NCI-H524 (cell line): ENCODE data around the gene ASTN1.

Source experiments
- DNase-seq, 2 experiments: peaks; one replicate each; lab custom pipeline; 2025; lab: John Stamatoyannopoulos, UW

ASTN1 gene

DNA sequence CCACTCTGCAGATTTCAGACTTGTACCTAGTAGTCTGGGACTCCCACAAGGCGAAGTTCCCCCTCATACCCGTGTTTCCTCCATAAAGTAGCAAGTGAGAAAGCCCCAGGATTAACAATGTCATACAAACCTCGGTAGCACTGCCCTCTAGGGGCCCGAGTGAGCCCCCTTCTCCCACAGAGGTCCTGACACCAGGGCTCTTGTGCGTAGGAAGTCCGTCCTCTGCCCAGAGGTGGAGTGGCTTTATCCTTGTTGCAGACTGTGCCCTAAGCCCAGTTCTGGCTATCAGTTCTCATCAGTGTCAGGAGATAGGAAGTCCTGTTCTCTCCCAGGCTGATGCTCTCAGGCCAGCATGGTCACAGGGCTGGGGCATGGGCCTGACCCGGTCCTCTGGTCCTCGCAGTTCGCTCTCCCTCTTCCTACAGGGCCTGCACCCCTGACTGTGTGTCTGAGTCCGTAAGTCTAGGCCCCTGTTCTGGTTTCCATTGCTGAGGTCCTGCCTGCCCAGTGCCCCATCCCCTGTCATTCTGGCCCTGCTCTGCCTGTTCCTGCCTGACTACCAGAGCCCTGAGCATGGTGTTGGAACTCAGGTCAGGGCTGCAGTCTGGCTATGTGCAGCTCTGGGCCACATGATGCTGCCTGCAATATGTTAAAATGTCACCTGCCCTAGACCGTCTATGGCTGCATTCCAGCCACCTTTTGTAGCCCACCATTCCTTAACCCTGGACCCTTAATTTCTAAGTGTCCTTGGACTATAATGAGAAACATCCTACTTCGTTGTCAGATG lies 285.6 kb downstream of the ASTN1 start:
- DNase-seq = peak in 1 of 2 experiments; percentile 31

DNA sequence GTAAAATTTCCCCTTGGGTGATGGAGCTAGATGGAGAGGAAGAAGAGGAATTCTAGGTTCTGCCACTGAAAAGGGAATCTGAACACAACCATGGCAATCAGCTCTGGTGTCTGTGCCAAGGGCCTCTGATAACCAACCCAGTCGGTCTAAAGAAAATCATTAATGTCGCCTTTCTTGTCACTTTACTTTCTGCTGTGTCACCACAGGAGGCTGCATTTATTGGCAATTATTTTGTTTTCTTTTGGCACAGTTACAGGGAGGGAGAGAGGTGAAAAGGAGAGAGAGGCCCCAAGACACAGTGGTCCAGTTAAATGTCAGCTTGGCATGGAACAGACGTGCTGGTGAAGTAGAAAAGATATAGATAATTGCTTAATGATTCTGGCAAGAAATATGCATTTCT lies 287.0 kb downstream of the ASTN1 start:
- no peak for DNase-seq

DNA sequence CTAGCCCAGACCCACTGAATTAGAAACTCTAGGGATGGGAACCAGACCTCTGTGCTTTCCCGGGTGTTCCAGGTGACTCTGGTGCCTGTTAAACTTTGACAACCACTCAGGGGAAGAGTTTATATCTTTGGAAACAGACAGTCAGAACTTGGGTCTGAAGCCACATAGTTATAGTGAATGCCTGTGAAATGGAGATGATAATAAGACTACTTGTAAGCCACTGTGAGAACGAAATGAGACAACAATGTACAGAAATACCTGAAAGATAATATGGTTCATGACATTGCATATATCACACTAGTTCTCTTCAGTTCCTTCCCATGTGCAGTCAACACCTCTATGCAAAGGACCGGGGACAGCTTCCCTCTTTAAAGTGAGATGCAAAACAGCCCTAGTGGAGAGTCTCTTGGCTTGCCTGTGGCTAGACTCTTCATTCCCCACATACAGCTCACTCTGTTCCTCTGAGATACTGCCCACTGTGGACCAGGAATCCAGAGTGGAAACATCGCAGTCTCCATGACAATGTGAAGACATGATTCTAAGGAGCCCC lies 287.5 kb downstream of the ASTN1 start:
- no peak for DNase-seq

DNA sequence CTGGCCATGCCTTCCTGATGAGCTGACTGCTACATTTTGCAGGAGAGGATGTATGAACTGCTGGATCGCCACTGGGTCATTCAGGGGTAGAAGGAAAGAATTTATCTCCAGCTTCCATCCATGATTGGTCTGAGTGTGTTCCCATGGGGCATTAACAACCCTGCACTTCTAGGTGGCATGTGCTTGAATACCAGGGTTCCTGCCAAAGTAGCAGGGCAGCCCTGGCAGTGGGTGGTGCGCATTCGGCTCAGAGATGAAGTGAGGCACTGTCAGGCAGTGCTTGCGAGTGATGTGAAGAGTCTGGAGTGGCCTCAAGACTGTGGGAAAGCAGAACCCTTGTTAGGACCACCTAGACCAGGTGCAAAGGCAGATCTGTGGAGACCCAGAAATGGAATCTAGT lies 294.9 kb downstream of the ASTN1 start:
- no peak for DNase-seq

DNA sequence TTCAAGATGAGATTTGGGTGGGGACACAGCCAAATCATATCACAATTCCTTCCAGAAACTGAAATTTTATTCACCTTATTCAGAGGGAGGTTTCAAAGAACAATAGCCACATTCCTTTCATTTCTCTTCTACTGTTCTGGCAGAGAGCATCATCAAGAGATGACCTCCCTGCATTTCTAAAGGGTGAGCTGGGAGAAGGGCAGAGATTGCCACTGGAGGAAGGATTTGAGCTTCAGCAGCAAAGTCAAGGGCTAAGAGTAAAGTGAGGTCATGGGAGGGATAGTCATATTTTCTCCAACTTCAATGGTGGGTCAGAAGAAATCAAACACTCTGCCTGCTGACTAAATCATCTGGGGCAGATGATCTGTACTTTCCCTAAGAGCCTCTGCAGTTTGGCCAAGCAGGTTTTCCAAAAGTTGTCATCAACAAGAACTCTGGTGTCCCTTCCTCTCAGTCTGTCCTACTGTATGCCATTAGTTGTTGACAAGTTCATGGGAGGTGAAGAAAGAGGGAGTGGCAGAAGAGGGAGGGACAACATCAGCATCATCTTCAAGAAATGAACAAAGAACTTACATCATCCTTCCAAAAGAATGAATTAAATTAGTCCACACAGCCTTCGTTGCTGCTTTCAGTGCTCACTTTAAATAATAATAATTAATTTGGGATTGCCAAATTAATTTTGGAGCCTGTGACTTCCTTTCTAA lies 298.3 kb downstream of the ASTN1 start:
- DNase-seq = no peak

DNA sequence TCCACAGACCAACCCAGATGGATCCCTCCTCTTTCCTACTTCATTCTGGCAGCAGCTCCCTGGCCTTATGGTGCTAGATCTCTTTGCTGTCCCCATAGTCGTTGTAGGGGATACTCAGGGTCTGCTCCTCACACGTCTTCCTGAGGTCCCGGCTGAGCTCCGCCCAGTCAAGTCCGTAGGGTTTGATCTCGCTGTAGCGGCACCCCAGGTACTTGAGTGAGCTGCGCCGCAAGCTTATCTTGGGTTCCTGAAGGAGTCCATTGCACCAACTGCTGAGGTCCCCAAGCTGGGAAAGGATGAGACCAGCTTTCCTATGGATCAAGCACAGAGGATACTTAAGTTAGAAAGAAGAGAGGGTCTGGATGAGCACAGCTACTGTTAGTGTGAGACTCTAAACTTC lies 300.3 kb downstream of the ASTN1 start:
- no peak for DNase-seq

DNA sequence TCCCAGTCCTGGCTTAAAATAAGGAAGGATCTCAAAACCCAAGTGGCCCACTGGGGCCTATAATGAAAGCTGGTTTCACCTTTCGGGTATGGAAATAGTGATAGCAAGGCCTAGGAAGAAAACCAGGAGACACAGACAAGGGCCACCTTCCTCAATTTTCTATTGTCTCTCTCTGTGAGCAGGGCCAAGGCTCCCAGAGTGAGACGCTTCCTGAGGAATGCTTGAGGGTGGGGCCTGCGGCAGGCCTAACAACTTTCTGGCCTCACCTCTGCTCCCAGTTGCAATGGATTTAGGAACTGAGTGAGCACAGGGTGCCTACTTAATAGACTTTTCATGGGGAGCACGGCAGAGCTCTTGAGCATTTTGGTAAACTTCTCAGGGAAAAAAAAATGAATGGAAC lies 300.9 kb downstream of the ASTN1 start:
- DNase-seq = no peak

DNA sequence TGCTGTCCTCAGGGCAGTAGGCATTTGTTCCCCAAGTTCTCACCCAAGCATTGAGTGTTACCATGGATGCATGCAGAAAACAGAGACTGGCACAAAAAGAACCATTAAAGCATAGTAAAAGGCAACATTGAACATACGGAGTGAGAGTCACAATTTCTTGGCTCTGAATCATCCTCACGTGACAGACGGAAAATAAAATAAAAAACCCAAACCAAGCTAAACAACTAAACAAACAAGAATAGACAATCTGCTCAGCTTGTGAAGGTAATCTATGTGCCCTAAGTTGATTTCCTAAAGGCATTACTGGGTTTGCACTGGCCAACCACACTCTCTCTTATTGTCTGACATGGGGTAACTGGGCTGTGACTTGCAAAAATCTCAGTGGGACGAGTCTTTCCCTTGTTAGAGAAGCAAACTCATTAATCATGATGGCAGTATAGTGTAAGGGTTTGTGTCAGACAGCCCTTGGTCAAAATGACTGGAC lies 306.0 kb downstream of the ASTN1 start:
- no peak for DNase-seq

DNA sequence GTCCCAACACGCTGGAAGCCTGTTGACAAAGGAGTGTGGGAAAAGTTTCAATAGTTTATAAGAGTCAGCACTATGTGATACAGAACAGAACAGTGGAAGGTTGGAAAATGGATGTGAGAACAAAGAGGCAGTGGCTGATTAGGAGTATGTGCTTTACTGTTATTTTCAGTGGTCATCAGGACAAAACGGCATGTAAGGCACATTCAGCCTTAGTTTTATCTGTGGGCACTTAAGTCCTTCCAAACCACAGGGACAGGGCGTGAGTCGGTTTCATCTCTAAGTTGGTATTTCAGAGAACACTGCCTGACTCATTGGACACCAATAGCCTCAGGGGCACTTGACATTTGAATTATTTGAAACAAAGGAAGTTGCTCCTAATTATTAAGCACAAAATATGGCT lies 306.9 kb downstream of the ASTN1 start:
- no peak for DNase-seq

DNA sequence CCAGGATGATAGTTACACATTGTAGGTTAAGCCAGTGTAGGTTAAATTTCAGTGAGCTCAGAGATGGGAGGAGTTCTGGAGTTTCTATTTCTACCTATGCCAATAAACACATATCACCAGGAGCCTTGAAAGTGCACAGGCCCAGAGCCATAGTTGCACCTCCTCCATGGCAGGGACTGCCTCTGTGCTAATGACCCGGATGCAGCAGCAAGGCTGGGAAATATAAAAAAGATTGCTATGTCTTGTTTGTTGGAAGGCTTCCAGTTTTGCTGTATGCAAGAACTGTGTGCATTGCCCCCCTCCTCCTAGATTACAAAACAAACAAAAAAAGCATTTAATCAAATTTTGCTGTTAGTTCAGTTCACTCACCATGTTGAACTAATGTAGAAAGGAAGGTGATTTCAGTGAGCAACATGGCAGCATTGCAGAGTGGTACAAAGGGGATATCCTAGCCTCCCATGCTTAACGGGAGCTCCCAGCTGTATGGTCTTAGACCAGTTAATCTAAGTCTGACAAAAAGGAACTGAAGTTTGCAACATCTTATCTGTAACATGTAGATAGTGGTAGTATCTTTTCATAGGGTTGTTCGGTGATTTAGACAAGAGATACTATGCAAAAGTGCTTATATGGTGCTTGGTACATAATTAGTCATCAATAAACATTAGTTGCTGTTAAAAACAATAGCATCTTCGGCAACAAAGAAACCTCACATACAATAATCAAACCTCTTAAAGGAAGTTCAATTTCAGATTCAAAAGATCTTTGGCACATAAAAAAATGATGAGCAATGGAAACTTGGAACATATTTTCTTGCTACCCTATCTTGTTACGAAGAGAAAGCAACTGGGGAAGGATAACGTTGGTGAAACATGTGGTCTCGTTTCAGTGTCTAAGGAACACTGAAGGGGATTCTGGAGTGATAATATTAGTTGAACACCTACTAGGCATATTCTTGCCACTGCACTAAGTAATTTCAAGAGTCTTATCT lies 309.5 kb downstream of the ASTN1 start:
- DNase-seq = no peak

DNA sequence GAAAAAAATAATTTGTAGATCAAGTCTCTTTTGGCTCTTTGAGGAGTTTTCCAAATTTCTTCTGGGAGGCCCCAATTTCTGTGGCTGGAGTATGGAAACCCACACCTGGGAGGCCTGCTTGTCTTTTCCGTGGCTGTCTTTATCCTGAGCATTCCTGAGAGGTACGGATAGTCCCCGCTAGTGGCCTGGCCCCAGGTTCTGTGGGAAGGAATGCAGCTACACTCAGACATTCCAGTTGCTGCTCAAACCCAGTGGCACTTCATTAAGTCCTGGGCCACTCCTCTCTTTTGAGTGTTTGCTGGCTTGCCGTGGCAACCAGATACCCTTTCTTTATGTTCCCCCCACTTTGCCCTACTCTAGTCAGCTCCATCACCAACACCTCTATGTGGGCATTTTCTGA lies 310.4 kb downstream of the ASTN1 start:
- DNase-seq = no peak

DNA sequence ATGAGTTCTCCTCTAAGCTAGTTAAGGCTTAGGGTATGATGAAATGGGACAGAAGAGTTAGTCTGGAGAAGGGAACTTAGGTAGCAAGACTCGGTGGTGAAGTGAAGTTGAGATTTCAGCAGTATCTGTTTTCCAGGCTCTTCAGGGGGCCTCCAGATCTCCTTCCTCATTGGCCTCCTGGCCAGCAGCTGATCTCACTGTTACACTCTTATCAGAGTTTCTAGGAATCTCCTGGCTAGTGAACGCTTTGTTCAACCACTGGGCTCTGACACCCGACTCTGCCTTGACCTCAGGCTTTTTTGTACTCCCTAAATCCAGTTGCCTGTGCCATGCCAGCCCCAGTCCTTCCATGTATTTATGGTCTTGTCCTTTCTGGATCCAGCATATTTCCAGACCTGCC lies 311.0 kb downstream of the ASTN1 start:
- no peak for DNase-seq

DNA sequence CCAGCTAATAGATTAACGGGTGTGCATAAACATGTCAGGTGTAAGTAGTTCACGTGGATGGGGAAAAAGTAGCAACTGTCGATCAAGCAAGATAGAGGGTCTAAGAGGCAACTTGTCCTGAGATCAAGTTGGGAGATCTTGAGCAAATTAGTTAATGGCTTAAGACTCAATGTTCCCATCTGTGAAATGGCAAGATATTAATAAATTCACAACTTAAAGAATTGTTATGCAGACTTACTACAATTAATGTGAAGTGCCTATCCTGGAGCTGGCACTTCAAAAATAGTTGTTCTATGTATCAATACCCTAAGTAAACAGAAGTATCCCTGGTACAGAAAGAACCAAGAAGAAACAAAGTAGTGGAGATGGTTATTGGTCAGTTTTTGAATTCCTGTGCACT lies 312.4 kb downstream of the ASTN1 start:
- peak in 1 of 2 experiments; percentile 1 for DNase-seq

DNA sequence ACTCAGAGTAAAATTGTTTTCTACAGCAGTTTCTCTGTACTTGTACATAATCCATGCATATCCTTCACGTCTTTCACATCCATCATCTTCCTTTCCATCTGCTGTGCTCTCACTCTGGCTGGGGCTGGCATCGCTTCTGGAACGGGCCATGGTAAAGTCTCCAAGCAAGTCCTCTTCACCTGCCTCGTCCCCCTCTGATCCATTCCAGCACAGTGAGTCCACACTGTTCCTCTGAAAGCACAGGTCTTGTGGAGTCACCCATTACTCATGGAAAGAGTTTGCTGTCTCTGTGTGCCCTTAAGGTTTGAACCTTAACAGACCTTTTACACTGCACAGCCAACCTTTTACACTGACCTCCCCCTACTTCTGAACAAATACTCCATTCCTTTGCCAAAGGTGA lies 313.6 kb downstream of the ASTN1 start:
- no peak for DNase-seq

DNA sequence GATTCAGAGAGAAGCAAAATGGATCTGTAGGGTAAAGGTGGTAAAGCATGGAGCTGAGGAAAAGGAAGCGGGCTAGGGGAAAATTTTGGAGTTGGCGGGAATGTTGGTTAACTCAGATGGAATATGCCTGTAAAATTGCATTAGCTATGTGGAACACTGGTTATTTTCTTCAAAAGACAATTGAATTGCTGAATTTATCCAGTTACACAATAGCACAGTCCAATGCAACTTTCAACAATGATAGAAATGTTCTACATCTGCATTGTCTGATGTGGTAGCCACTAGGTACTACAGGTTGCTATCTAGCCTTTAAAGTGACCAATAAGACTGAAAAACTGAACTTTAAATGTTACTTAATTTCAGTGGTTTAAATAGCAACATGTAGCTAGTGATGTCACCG lies 315.2 kb downstream of the ASTN1 start:
- no peak for DNase-seq

DNA sequence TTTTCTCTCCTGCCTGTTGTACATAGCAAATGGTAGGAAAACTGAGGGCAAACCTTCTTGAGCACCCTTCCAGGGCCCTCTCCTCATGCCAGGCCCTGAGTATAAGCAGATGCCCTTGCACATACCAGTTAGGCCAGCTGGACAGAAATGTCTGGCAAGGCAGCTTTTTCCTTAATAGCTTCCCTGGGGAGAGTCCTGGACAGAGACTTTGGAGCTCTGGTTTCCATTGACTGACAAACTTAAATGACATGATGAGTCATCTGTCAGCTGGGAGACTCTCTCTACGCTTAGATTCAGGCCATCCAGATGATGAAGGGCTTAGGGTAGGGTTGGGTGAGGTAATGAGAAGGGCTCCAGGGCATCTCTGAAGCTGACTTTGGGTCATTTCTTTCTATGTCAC lies 317.5 kb downstream of the ASTN1 start:
- DNase-seq = peak; percentile 16 to 54

DNA sequence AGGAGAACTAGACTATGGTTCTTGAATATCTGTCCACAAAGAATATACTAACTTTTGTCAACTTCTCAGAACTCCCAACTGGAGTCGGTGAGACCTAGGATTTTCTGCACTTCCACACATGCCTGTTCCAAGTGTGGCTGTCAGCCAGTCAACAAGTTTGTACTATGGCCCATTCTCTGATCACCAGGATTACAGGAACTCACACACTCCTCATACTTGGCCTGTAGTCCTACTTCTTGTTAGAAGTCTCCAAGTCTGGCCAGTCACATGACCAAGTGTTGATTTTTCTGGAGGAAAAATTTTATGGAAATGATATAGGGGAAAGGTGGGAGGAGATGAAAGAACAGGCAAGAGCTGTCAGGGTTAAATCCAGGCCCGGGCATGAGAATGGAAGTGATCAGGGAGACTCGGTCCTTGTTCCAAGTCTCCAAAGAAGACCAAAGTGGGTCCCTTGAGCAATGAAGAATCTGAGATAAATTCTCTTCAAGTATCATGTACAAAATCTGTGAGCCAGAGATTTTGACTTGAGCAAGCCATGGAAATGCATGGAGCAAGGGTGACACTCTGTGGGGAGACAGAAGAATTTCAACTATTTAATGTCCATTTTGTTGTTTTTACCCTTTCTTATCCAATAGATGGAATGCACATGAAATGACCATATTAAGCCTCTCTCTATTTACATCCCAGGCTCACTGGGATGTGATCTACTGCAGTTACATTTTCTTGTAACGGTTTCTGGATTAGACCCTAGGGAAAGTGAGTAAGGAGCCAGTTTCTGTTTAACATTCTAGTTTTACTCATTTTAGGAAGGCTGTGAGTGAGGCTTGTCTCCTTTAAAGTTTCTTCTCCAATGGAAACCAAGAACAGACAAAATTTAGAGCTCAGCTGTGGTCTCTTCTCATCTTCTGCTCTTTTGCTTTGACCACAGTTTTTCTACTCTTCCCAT lies 320.9 kb downstream of the ASTN1 start:
- DNase-seq = peak; percentile 23 to 74

DNA sequence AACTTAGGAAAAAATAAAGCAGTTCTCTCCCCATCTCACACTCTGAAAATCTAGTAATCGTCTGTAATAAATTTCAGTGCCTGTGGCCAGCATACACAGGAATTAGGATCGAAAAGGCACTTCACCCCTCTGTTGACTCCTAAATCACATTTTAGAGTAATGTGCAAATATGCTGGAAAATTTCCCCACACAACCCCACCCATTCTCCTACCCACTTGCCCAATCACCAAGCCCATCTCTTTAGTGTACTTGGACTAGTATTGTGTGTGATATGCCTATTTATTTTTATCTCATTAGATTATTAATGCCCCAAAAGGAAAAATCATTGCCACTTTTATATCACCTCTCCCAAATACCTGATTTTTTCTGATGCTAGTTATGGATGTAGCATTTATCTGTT lies 323.3 kb downstream of the ASTN1 start:
- no peak for DNase-seq

DNA sequence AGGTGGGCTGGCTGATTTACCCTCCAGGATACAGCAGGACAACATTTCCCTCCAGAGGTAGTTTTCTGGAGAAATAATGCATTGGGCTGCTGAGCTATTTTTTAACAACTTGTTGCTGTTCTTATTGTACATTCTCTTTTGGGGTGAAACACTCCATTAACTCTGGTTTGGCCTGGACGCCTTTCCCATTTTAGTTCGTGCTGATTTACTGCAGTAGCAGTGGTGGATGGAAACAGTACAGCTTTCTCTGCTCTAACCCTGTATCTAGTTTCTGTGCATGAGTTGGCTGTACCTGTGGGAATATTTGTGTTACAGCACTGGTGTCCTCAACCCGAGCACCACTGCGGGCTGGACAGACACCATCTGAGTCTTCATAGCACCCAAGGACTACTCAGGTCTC lies 325.3 kb downstream of the ASTN1 start:
- no peak for DNase-seq

DNA sequence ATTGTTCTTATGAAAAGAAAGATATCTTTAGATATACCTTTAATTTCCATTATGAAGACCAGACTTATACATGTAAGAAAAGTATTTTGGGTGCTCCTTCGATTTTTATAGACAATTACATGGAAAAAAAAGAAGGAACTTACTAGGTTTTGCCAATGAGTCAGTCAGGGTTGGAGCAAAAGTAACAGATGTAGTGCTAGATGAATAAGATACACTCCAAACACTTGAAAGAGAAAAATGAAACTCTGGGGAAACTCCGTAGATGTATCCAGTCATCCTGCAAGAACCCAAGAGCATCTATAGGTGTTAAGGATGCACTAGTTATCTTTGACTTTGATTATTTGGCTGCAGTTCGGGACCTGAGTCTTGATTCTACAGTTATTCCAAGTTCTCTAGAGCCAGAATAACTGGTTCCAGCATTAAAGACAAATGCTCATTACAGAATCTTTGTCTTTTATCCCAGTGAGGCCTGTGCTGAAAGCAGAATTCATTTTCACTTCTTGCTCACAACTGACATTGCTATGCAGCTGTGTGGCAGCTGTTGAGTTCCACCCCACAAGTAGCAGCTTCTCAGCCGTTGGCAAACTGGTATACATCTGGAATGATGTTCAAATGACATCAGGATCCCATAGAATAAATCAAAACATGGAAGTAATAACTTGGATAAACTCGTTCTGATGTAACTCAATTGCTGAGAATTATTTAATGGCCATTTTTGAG lies 326.1 kb downstream of the ASTN1 start:
- DNase-seq = peak in 1 of 2 experiments; percentile 3
